ENCODE measurements around the gene APIP. TPM values are rescaled to one million over a fixed set of nuclear protein-coding genes. Genes with fewer than 3 reads are reported as not detected.

APIP gene
- total RNA-seq, 4 donors from 2014 or later, result 20.7 to 40.4 (median 29.0) TPM

DNA sequence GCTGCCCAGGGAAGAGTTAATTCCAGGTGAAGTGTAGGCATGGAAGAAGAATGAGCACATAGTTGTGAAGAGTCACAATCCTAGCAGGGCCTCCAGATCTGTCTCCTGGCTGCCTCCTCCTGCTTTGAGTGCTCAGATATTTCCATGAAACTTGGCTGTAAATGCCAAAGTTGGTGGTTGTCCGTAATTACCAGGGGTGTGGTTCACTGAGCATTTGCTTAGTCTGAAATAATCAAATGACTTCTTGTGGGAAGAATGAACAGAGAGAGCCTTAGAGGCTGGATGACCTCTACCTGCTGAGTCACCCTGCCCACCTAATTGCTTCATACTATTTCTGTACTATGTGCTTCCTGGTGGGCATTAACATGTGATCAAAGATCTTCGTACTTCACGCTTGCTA is 50.9 kb downstream of the APIP start:
- TF ChIP-seq POLR2A (IDR thresholded peaks at IDR 0.05), result no peak
- TF ChIP-seq, protein P1, sequence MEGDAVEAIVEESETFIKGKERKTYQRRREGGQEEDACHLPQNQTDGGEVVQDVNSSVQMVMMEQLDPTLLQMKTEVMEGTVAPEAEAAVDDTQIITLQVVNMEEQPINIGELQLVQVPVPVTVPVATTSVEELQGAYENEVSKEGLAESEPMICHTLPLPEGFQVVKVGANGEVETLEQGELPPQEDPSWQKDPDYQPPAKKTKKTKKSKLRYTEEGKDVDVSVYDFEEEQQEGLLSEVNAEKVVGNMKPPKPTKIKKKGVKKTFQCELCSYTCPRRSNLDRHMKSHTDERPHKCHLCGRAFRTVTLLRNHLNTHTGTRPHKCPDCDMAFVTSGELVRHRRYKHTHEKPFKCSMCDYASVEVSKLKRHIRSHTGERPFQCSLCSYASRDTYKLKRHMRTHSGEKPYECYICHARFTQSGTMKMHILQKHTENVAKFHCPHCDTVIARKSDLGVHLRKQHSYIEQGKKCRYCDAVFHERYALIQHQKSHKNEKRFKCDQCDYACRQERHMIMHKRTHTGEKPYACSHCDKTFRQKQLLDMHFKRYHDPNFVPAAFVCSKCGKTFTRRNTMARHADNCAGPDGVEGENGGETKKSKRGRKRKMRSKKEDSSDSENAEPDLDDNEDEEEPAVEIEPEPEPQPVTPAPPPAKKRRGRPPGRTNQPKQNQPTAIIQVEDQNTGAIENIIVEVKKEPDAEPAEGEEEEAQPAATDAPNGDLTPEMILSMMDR (IDR thresholded peaks at IDR 0.05), result no peak
- no peaks in the 10 kb centered on the region for H3K27me3 ChIP-seq
- H3K27ac ChIP-seq, result no peak overlapping the region
- no peak overlapping the region for H3K4me3 ChIP-seq
- no peaks in the 10 kb centered on the region for H3K36me3 ChIP-seq
- H3K4me1 ChIP-seq, result no peaks in the 10 kb centered on the region
- no peak for DNase-seq
- no peaks in the 10 kb centered on the region for H3K9me3 ChIP-seq
- intact Hi-C loops (cut with DNase I; ENCODE audit: low total_unique reads), result no loop called here

DNA sequence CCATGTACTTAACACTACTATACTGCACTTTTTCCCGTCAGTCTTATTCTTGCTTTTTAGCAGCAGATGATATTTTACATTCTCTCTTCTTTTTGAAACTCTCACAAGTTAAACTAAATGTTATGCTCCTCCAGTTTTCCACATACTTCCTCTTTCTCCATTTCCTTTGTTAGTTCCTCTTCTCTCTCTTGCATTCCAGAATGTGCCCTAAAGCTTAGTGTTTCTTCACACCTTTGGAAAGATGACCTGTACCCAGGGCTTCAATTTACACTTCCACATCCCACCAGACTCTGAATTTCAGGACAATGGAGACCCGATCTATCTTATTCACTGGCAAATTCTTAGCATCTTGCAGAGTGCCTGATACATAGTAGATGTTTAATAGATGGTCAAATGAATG is 51.8 kb downstream of the APIP start:
- Histone ChIP-seq H3K4me3 (no peak overlapping the region), H3K36me3 (no peaks in the 10 kb centered on the region), H3K27me3 (no peaks in the 10 kb centered on the region), H3K27ac (no peak overlapping the region), H3K4me1 (no peaks in the 10 kb centered on the region), H3K9me3 (no peaks in the 10 kb centered on the region)
- DNase-seq, result no peak
- intact Hi-C loops (cut with DNase I; ENCODE audit: low total_unique reads), result no loop called here
- no peak for TF ChIP-seq POLR2A (IDR thresholded peaks at IDR 0.05)
- TF ChIP-seq, protein P1 (IDR thresholded peaks at IDR 0.05), result no peak

DNA sequence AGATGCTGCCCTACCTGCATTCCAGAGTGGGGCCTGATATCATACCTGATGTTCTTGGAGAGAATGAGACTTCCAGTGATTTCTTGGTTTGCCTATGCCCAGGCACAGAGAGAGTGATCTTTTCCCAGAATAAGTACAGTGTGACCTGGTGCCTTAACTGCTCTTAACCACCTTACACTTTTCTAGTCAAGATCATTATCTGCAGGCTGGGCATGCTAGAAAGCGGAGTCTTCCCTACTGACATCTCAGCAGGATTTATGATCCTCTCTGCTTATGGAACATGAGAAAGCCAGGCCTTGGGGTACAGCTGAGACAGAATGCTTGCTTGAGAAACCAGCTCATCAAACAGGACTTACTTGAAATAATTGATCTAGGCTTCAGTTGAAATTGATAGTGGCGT is 53.1 kb downstream of the APIP start:
- Histone ChIP-seq H3K4me1 (no peaks in the 10 kb centered on the region), H3K27me3 (no peaks in the 10 kb centered on the region), H3K4me3 (no peak overlapping the region), H3K36me3 (no peaks in the 10 kb centered on the region), H3K27ac (no peak overlapping the region), H3K9me3 (no peaks in the 10 kb centered on the region)
- no peak for DNase-seq
- TF ChIP-seq, protein P1 (IDR thresholded peaks at IDR 0.05), result no peak
- TF ChIP-seq POLR2A (IDR thresholded peaks at IDR 0.05), result no peak
- intact Hi-C loops (cut with DNase I; ENCODE audit: low total_unique reads), result no loop called here

DNA sequence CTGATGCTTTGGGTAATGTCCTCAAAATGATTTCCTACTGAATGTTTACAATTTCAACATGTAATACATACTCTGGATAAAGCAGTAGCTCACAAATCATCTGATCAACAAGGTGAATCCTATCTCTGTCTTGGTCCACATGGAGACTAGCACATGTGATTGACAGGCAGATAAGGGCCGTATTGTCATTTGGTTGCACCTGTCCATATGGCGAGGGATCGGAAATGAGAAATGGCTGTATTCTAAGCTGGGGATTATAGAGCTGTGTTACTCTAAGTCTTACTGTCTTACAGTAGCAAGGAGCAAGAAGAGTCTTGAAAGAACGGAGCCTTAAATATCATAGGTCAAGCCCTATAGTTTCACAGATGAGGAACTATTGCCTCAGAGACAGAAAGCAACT is 55.7 kb downstream of the APIP start:
- DNase-seq, result no peak
- no peaks in the 10 kb centered on the region for H3K4me1 ChIP-seq
- TF ChIP-seq, protein P1 (IDR thresholded peaks at IDR 0.05), result no peak
- TF ChIP-seq POLR2A (IDR thresholded peaks at IDR 0.05), result no peak
- H3K9me3 ChIP-seq, result no peaks in the 10 kb centered on the region
- no peaks in the 10 kb centered on the region for H3K36me3 ChIP-seq
- intact Hi-C loops (cut with DNase I; ENCODE audit: low total_unique reads), result no loop called here
- no peak overlapping the region for H3K27ac ChIP-seq
- no peaks in the 10 kb centered on the region for H3K27me3 ChIP-seq
- no peak overlapping the region for H3K4me3 ChIP-seq

DNA sequence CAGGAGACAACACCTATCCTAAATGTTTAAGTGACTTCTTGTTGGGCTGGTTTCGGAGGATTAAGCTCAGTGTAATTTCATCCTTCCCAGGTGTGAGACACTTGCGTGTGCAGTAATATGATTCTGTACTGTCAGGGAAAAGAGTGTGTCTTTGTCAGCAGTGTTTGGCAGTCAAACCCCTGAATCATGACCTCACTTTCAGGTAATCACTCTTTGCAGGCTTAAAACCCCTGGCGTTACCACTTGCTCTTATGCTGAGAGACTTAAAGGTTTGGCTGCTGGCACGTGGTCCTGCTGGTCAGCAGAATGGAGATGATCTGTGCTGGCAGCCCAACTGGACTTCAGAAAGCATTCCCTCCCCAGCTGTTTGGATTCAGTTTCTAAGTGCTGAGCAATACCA is 56.1 kb downstream of the APIP start:
- no peak overlapping the region for H3K4me3 ChIP-seq
- DNase-seq, result no peak
- intact Hi-C loops (cut with DNase I; ENCODE audit: low total_unique reads), result no loop called here
- no peaks in the 10 kb centered on the region for H3K27me3 ChIP-seq
- no peaks in the 10 kb centered on the region for H3K9me3 ChIP-seq
- TF ChIP-seq, protein P1 (IDR thresholded peaks at IDR 0.05), result no peak
- TF ChIP-seq POLR2A (IDR thresholded peaks at IDR 0.05), result no peak
- no peaks in the 10 kb centered on the region for H3K4me1 ChIP-seq
- no peak overlapping the region for H3K27ac ChIP-seq
- H3K36me3 ChIP-seq, result no peaks in the 10 kb centered on the region
